ENCODE results near the gene PACS1.
"Not testable (repeated sequence)": the region's sequence is repeated elsewhere in the genome, so short reads cannot be mapped to it uniquely, and the experiment has no call there.

The PACS1 gene

DNA sequence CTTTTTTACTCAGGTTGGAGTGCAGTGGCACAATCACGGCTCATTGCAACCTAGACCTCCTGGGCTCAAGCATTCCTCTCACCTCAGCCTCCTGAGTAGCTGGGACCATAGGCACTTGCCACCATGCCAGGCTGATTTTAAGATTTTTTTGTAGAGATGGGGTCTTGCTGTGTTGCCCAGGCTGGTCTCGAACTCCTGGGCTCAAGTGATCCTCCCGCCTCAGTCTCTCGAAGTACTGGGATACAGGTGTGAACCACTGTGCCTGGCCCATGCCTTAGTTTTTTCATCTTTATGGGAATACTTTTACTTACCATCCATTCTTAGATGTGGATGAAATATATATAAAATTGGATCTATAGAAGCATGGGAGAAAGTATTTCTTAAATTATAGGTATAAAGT, 5.2 kb downstream of the PACS1 start:
- no peak overlapping the region for H3K4me3 ChIP-seq (replicated peaks in 1 of 2; ENCODE audit: low read depth in 2 of 2, low read length in 2 of 2)
- no peak for DNase-seq (ENCODE audit: low read depth in 2 of 2)

DNA sequence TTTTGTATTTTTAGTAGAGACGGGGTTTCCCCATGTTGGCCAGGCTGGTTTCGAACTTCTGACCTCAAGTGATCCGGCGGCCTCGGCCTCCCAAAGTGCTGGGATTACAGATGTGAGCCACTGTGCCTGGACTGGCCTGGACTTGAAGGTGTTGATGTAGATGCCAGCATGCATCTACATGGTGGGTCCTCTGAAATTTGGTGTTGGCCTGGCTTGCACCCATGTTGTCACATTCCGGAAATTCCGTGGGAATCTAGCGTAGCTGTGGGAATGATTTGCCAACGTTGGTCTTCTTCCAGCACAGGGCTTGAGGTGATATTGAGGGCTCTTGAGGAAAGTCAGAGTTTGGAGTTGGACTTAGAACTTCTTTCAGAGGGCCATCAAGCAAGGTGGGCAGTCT, 6.5 kb downstream of the PACS1 start:
- peak in 1 of 2 donors; percentile 31 for DNase-seq (ENCODE audit: low read depth in 2 of 2)
- no peak overlapping the region for H3K4me3 ChIP-seq (replicated peaks in 1 of 2; ENCODE audit: low read depth in 2 of 2, low read length in 2 of 2)
- no peak for TF ChIP-seq CTCF (IDR thresholded peaks at IDR 0.05; ENCODE audit: low read depth, low read length)

More for the DNA sequence above, 5.2 kb downstream of the PACS1 start:
- TF ChIP-seq CTCF (IDR thresholded peaks at IDR 0.05; ENCODE audit: low read depth, low read length), result no peak

DNA sequence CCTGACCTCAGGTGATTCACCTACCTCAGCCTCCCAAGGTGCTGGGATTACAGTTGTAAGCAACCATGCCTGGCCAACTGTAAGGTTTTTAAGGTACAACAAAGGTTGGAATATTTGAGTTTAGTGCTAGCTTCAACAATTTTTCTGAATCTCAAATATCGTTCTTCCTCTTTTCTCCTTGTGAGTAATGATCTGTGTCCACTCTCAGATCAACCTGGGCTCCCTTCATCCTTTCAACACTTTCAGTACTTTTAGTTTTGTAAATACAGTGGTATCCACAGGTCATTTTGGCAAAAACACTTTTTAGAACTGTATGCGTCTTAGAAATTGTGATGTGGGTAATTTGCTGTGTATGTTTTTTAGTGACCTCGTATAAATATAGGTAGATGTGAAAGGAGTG, 7.9 kb downstream of the PACS1 start:
- TF ChIP-seq CTCF (IDR thresholded peaks at IDR 0.05; ENCODE audit: low read depth, low read length), result no peak
- no peak overlapping the region for H3K4me3 ChIP-seq (replicated peaks in 1 of 2; ENCODE audit: low read depth in 2 of 2, low read length in 2 of 2)
- no peak for DNase-seq (ENCODE audit: low read depth in 2 of 2)

DNA sequence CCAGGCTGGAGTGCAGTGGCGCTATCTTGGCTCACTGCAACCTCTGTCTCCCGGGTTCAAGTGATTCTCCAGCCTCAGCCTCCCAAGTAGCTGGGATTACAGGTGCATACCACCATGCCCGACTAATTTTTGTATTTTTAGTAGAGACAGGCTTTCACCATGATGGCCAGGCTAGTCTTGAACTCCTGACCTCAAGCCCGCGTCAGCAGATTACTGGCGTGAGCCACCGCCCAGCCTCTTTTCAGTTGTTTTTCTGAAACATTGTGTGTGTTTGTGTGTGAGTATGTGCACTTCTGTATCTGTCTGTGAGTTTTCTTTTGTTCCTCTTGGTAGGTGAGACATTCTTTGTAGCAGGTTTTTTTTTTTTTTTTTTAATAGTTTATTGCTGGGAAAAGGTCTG, 8.9 kb downstream of the PACS1 start:
- not testable (repeated sequence) for DNase-seq (ENCODE audit: low read depth in 2 of 2); H3K4me3 ChIP-seq (replicated peaks in 1 of 2; ENCODE audit: low read depth in 2 of 2, low read length in 2 of 2)

GRCh38 chr11:66080055-66080817, 10.2 kb downstream of the PACS1 start:
- peak; percentile 78 to 90 for DNase-seq (ENCODE audit: low read depth in 2 of 2)
- H3K4me3 ChIP-seq (replicated peaks in 1 of 2; ENCODE audit: low read depth in 2 of 2, low read length in 2 of 2), result no peak overlapping the region
- no peak for TF ChIP-seq CTCF (IDR thresholded peaks at IDR 0.05; ENCODE audit: low read depth, low read length)

DNA sequence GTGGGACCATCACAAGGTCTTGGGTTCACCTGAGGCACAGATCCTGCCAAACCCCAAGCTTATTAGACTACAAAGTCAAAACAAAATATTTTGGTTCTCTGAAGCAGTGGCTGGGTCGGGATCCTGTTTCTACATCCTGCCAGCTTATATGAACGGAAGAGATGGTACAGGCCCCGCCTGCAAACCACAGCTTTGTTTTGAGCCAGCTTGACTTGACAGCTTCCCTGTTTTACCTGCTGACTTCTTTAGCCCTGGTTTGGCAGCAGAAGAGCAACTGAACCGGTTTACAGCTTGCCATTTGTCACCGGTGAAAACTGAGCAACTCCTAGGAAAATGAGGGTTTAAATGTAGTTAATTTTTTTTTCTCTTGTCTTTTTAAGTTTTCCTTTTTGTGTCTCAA, 11.4 kb downstream of the PACS1 start:
- no peak for TF ChIP-seq CTCF (IDR thresholded peaks at IDR 0.05; ENCODE audit: low read depth, low read length)
- H3K4me3 ChIP-seq (replicated peaks in 1 of 2; ENCODE audit: low read depth in 2 of 2, low read length in 2 of 2), result no peak overlapping the region
- DNase-seq (ENCODE audit: low read depth in 2 of 2), result peak; percentile 38 to 40

- no peak overlapping the region for H3K4me3 ChIP-seq (replicated peaks in 1 of 2; ENCODE audit: low read depth in 2 of 2, low read length in 2 of 2)
- DNase-seq (ENCODE audit: low read depth in 2 of 2), result peak; percentile 46 to 64
- TF ChIP-seq CTCF (IDR thresholded peaks at IDR 0.05; ENCODE audit: low read depth, low read length), result no peak
Measured at GRCh38 chr11:66082946-66083698, 13.1 kb downstream of the PACS1 start.
